ENCODE data around the gene LRFN3.
"Not testable (repeated sequence)": the region's sequence is repeated elsewhere in the genome, so short reads cannot be mapped to it uniquely, and the experiment has no call there.

LRFN3 gene

GRCh38 chr19:35978832-35979365 is 42.7 kb downstream of the LRFN3 start:
- no peak for DNase-seq

GRCh38 chr19:35980997-35981396 is 44.8 kb downstream of the LRFN3 start:
- DNase-seq, result not testable (repeated sequence)

GRCh38 chr19:35983177-35983576 is 47.0 kb downstream of the LRFN3 start:
- DNase-seq, result no peak

DNA sequence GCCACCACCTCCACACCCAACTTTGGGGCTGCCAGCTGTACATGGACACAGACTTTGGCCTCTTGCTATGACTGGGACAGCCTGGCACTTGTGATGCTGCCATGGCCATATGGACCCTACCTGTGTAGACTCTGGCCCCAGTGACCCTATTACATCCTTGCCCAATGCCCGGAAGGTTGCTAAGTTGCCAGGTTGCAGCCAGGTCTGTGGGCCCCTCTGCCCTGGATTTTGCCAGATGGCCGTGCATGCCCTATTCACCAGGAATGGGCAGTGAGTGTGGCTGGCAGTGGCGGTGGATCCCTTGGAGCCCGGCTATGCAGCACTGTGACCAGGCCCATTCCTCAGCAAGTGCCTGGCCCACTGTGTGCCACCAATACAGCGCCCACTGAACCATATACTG is 49.9 kb downstream of the LRFN3 start:
- DNase-seq, result no peak

DNA sequence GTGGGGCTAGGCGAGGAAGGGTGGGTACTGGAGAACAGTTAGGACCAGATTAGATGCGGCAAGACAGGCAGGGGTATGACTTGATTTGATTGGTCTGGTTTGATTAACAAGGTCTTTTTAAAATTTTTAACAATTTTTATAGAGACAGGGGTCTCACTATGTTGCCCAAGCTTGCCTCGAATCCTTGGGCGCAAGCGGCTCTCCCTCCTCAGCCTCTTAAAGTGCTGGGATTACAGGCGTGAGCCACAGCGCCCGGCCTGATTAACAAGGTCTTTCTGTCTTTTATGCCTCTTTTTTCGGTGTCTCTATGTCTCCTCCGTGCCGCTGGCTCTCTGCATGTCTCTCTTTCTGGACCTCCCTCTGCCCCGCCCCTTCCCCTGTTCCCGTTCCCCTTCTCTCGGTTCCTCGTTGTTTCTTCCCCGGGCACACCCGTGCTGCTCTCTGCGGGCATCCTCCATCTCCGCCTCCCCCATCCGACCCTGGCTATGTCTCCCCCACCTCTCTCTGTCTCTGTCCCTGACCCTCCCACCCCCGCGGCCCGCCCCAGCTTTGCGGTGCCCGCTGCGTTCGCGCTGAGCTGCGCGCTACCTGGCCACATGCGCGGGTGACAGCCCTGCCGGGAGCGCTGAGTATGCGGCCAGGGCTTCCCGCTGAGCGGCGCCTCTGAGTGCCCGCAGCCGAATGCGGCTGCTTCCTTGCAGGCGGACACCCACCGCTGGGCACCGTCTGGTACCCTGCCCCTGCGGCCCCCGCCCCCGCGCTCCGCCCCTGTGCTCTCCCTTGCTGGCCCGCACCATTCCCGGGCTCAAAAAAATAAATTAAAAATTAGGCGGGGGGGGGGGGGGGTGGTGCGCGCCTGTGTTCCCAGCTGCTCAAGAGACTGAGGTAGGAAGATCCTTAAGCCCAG is 50.7 kb downstream of the LRFN3 start:
- no peak for DNase-seq

DNA sequence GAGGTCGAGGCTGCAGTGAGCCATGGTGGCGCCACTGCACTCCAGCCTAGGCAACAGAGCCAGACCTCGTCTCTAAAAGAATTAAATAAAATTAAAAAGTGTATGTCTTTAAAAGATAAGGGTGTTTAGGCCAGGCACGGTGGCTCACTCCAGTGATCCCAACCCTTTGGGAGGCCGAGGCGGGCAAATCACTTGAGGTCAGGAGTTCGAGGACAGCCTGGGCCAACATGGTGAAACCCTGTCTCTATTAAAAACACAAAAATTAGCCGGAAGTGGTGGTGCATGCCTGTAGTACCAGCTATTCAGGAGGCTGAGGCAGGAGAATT is 51.4 kb downstream of the LRFN3 start:
- no peak for DNase-seq

- DNase-seq, result no peak
These were observed 52.6 kb downstream of the LRFN3 start for GRCh38 chr19:35988824-35989223.

DNA sequence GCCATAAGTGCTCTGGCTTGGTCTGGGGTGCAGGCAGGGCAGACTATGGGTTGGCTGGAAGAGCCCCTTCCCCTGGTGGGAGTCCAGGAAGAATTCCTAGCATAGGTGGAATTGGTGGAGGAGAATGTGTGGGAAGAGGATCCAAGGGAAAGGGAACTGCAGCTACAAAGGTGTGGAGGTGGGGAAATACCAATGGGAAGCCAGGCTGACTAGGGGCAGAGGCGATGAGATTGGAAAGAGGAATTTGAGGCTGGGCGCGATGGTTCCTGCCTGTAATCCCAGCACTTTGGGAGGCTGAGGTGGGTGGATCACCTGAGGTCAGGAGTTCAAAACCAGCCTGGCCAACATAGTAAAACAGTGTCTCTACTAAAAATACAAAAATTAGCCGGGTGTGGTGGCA is 54.0 kb downstream of the LRFN3 start:
- no peak for DNase-seq

GRCh38 chr19:35990771-35991730 is 54.9 kb downstream of the LRFN3 start:
- no peak for DNase-seq

DNA sequence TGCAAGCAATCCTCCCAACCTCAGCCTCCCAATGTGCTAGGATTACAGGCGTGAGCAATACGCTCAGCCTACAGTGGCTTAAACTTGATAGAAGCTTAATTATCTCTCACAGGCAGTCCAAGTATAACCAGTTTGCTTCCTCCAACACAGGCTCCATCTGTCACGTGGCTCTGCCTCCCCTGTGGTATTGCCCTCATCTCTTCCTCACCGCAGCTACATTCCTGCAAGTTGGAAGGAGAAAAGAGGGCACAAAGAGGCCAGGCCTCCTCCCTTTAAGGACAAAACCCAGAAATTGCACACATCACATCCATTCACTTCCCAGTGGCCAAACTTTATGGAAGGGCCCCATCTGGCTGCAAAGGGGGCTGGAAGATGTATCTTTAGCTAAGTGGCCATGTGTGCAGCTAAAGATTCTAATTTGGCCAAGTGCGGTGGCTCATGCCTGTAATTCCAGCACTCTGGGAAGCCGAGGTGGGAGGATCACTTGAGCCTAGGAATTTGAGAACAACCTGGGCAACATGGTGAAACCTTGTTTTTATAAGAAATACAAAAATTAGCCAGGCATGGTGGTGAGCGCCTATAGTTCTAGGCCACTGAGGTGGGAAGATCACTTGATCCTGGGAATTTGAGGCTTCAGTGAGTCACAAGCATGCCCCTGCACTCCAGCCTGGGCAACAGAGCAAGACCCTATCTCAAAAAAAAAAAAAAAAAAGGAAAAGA is 55.7 kb downstream of the LRFN3 start:
- no peak for DNase-seq

DNA sequence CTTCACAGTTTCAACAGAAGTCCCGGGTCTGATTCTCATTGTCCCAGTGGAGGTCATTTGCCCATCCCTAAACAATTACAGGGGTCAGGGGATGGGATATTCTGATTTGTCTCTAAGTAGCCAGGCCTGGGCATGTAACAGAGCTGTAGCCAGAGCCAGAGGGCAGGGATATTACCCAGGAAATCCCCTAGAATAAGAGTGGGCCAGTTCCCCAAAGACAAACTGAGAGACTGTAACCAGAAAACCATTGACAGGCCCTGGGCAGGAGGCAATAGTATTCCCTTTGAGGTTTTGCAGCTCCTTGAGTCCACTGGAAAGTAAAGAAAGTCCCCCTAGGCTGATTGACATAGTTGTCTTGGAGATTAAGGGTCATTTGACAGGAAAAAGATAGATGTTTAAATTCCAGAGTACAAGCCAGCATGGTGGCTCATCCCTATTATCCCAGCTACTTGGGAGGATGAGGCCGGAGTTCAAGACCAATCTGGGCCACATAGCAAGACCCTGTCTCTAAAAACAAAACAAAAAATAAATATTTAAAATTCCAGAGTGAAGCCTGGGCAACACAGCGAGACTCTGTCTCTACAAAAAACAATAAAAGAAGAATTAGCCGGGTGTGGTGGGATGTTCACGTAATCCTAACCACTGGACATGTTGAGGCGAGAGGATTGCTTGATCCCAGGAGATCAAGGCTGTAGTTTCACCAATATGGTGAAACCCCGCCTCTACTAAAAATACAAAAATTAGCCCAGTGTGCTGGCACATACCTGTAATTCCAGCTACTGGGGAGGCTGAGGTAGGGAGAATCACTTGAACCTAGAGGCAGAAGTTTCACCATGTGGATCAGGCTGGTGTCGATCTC is 57.0 kb downstream of the LRFN3 start:
- no peak for DNase-seq

GRCh38 chr19:35993923-35994598 is 57.9 kb downstream of the LRFN3 start:
- DNase-seq, result no peak
